OCI-LY7 (cell line): ENCODE results near the gene KDM2B.

Experiments used
- EZH2phosphoT487 ChIP-seq: fragments of 200-600 bp; sonication (generic); IDR thresholded peaks from 2 replicates; pipeline ENCODE4 v1.6.1; 2018; ENCODE audit warnings: low read depth, borderline replicate concordance, mild to moderate bottlenecking, mixed run types, antibody characterized with exemption, low read length, moderate library complexity, mixed read lengths
- TF ChIP-seq, protein P1 (sequence below): fragments of 200-600 bp; sonication (generic); conservative IDR thresholded peaks from 2 replicates; pipeline ENCODE4 v1.5.1; 2014; ENCODE audit warnings: mild to moderate bottlenecking, antibody characterized with exemption, low read length, moderate library complexity, mixed read lengths

GRCh38 chr12:121456551-121456950, 124.3 kb downstream of the KDM2B start:
- TF ChIP-seq, protein P1, sequence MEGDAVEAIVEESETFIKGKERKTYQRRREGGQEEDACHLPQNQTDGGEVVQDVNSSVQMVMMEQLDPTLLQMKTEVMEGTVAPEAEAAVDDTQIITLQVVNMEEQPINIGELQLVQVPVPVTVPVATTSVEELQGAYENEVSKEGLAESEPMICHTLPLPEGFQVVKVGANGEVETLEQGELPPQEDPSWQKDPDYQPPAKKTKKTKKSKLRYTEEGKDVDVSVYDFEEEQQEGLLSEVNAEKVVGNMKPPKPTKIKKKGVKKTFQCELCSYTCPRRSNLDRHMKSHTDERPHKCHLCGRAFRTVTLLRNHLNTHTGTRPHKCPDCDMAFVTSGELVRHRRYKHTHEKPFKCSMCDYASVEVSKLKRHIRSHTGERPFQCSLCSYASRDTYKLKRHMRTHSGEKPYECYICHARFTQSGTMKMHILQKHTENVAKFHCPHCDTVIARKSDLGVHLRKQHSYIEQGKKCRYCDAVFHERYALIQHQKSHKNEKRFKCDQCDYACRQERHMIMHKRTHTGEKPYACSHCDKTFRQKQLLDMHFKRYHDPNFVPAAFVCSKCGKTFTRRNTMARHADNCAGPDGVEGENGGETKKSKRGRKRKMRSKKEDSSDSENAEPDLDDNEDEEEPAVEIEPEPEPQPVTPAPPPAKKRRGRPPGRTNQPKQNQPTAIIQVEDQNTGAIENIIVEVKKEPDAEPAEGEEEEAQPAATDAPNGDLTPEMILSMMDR = no peak
- no peak for TF ChIP-seq EZH2phosphoT487
